Type B pancreatic cell (in vitro differentiated cells): Measurements from ENCODE around the gene ACOT11. TPM values are rescaled to one million over a fixed set of nuclear protein-coding genes. Genes with fewer than 3 reads are reported as not detected.
"Not testable (repeated sequence)": the region's sequence is repeated elsewhere in the genome, so short reads cannot be mapped to it uniquely, and the experiment has no call there.

ENCODE experiments used
- DNase-seq: peaks from one replicate; pipeline ENCODE4 v3.0.0; 2021; ENCODE audit warnings: mixed read lengths; ENCODE audit not compliant: unreplicated experiment; ENCODE audit errors: extremely low spot score
- H3K27ac Mint-ChIP-seq: 2 replicates; pipeline ENCODE4 v1.8.0; 2021; ENCODE audit warnings: mild to moderate bottlenecking, mixed read lengths
- H3K27me3 Mint-ChIP-seq: 2 replicates; pipeline ENCODE4 v1.8.0; 2021; ENCODE audit warnings: mixed read lengths
- H3K36me3 Mint-ChIP-seq: 2 replicates; pipeline ENCODE4 v1.8.0; 2021; ENCODE audit warnings: mixed read lengths
- H3K4me1 Mint-ChIP-seq: one replicate; pipeline ENCODE4 v1.8.0; 2021; ENCODE audit warnings: mixed read lengths; ENCODE audit not compliant: unreplicated experiment
- H3K4me3 Mint-ChIP-seq: 2 replicates; pipeline ENCODE4 v1.8.0; 2021; ENCODE audit warnings: mild to moderate bottlenecking, mixed read lengths
- H3K9me3 Mint-ChIP-seq: 2 replicates; pipeline ENCODE4 v1.8.0; 2021; ENCODE audit warnings: mixed read lengths
- CTCF ChIP-seq: fragments of 200-600 bp; sonication (generic); conservative IDR thresholded peaks from 2 replicates; pipeline ENCODE4 v1.5.0; 2021; ENCODE audit warnings: antibody characterized with exemption, mild to moderate bottlenecking
- total RNA-seq: library from RNA; stranded (reverse); gene quantifications from 2 replicates; pipeline ENCODE4 v1.2.1, GENCODE V29; 2021; ENCODE audit warnings: low replicate concordance

Gene ACOT11
- total RNA-seq, 1 donor from 2014 or later: 5.2 TPM

GRCh38 chr1:54615531-54616279 lies 67.7 kb downstream of the ACOT11 start:
- peaks cover 6% of the 10 kb centered on the region for H3K27me3 Mint-ChIP-seq
- H3K4me3 Mint-ChIP-seq: no peak overlapping the region
- peaks cover 22% of the 10 kb centered on the region for H3K4me1 Mint-ChIP-seq
- TF ChIP-seq CTCF: no peak
- no peak for DNase-seq
- no peaks in the 10 kb centered on the region for H3K36me3 Mint-ChIP-seq
- H3K27ac Mint-ChIP-seq: no peak overlapping the region
- H3K9me3 Mint-ChIP-seq: no peaks in the 10 kb centered on the region

- peaks cover 12% of the 10 kb centered on the region for H3K27me3 Mint-ChIP-seq
- H3K4me1 Mint-ChIP-seq: peaks cover 16% of the 10 kb centered on the region
- H3K36me3 Mint-ChIP-seq: no peaks in the 10 kb centered on the region
- no peak overlapping the region for H3K4me3 Mint-ChIP-seq
- DNase-seq: no peak
- no peak for TF ChIP-seq CTCF
- no peak overlapping the region for H3K27ac Mint-ChIP-seq
- no peaks in the 10 kb centered on the region for H3K9me3 Mint-ChIP-seq
Measured at GRCh38 chr1:54619749-54620148, 71.7 kb downstream of the ACOT11 start.

GRCh38 chr1:54623216-54624007 lies 75.4 kb downstream of the ACOT11 start, which contains the start of gene FAM151A:
Gene FAM151A, minus strand, starts transcription at chr1:54623525. Its CDS starts 130 bp downstream, at chr1:54623395.
- Mint-ChIP-seq H3K27ac (no peak within 1 kb of the TSS), H3K27me3 (peaks cover 12% of the 10 kb centered on the region), H3K4me3 (no peak within 1 kb of the TSS), H3K36me3 (no peaks in the 10 kb centered on the region), H3K9me3 (no peaks in the 10 kb centered on the region), H3K4me1 (peaks cover 10% of the 10 kb centered on the region)
- no peak for TF ChIP-seq CTCF
- no peak for DNase-seq

GRCh38 chr1:54624466-54625464 lies 76.7 kb downstream of the ACOT11 start:
- Mint-ChIP-seq H3K9me3 (no peaks in the 10 kb centered on the region), H3K27me3 (peaks cover 12% of the 10 kb centered on the region), H3K27ac (no peak overlapping the region), H3K4me3 (no peak overlapping the region), H3K36me3 (no peaks in the 10 kb centered on the region), H3K4me1 (peaks cover 7% of the 10 kb centered on the region)
- no peak for TF ChIP-seq CTCF
- no peak for DNase-seq

GRCh38 chr1:54627196-54627595 lies 79.2 kb downstream of the ACOT11 start:
- Mint-ChIP-seq H3K4me1 (peaks cover 4% of the 10 kb centered on the region), H3K4me3 (no peak overlapping the region), H3K36me3 (no peaks in the 10 kb centered on the region), H3K9me3 (no peaks in the 10 kb centered on the region), H3K27me3 (peaks cover 12% of the 10 kb centered on the region), H3K27ac (no peak overlapping the region)
- no peak for TF ChIP-seq CTCF
- no peak for DNase-seq

GRCh38 chr1:54635804-54636203 lies 87.8 kb downstream of the ACOT11 start:
- not testable (repeated sequence) for H3K4me3 Mint-ChIP-seq, H3K9me3 Mint-ChIP-seq, DNase-seq

GRCh38 chr1:54636461-54637446 lies 88.7 kb downstream of the ACOT11 start:
- H3K4me3 Mint-ChIP-seq, H3K27ac Mint-ChIP-seq, DNase-seq, H3K27me3 Mint-ChIP-seq, H3K36me3 Mint-ChIP-seq, H3K4me1 Mint-ChIP-seq, H3K9me3 Mint-ChIP-seq: not testable (repeated sequence)

More at GRCh38 chr1:54635804-54636203, 87.8 kb downstream of the ACOT11 start:
- not testable (repeated sequence) for H3K36me3 Mint-ChIP-seq, H3K27ac Mint-ChIP-seq, H3K27me3 Mint-ChIP-seq, H3K4me1 Mint-ChIP-seq
